NCI-H2081 (cell line): ENCODE results near the gene UBE2F.
"Not testable (repeated sequence)": the region's sequence is repeated elsewhere in the genome, so short reads cannot be mapped to it uniquely, and the experiment has no call there.

Source experiments
- DNase-seq, 2 experiments: peaks; one replicate each; lab custom pipeline; 2025; lab: John Stamatoyannopoulos, UW

The UBE2F gene

GRCh38 chr2:237979331-237979730, 12.5 kb downstream of the UBE2F start:
- no peak for DNase-seq

GRCh38 chr2:237980087-237980486, 13.3 kb downstream of the UBE2F start:
- DNase-seq: no peak

GRCh38 chr2:237980751-237981150, 13.9 kb downstream of the UBE2F start:
- DNase-seq: no peak

GRCh38 chr2:237981621-237982020, 14.8 kb downstream of the UBE2F start:
- DNase-seq: not testable (repeated sequence)

- no peak for DNase-seq
Observed at GRCh38 chr2:237982039-237982725, 15.4 kb downstream of the UBE2F start.

- no peak for DNase-seq
Observed at GRCh38 chr2:237983922-237984321, 17.1 kb downstream of the UBE2F start.

GRCh38 chr2:237987268-237987667, 20.5 kb downstream of the UBE2F start:
- DNase-seq: no peak

GRCh38 chr2:237993701-237994100, 26.9 kb downstream of the UBE2F start:
- DNase-seq: no peak

GRCh38 chr2:237995036-237995435, 28.2 kb downstream of the UBE2F start:
- DNase-seq: no peak

- no peak for DNase-seq
Observed at GRCh38 chr2:237996021-237996593, 29.3 kb downstream of the UBE2F start.

GRCh38 chr2:237997521-237997920, 30.7 kb downstream of the UBE2F start:
- DNase-seq: no peak

GRCh38 chr2:237998530-237998929, 31.7 kb downstream of the UBE2F start:
- no peak for DNase-seq

- no peak for DNase-seq
Observed at GRCh38 chr2:238003234-238004031, 36.6 kb downstream of the UBE2F start.

GRCh38 chr2:238004077-238004830, 37.4 kb downstream of the UBE2F start:
- DNase-seq: no peak

GRCh38 chr2:238005528-238005927, 38.7 kb downstream of the UBE2F start:
- no peak for DNase-seq

GRCh38 chr2:238006510-238006909, 39.7 kb downstream of the UBE2F start:
- DNase-seq: no peak

- no peak for DNase-seq
Observed at GRCh38 chr2:238007924-238008323, 41.1 kb downstream of the UBE2F start.

GRCh38 chr2:238009563-238009962, 42.7 kb downstream of the UBE2F start:
- no peak for DNase-seq

GRCh38 chr2:238010572-238010971, 43.8 kb downstream of the UBE2F start:
- DNase-seq: no peak

- DNase-seq: no peak
Observed at GRCh38 chr2:238013806-238014205, 47.0 kb downstream of the UBE2F start.

- no peak for DNase-seq
Observed at GRCh38 chr2:238015705-238016104, 48.9 kb downstream of the UBE2F start.

GRCh38 chr2:238016526-238016925, 49.7 kb downstream of the UBE2F start:
- DNase-seq: no peak
